Measurements from ENCODE around the gene TPSB2. TPM values are rescaled to one million over a fixed set of nuclear protein-coding genes. Genes with fewer than 3 reads are reported as not detected.
"Not testable (repeated sequence)": the region's sequence is repeated elsewhere in the genome, so short reads cannot be mapped to it uniquely, and the experiment has no call there.

Gene TPSB2
- total RNA-seq, 1 experiment from 2014 or later, result 0.44 TPM

DNA sequence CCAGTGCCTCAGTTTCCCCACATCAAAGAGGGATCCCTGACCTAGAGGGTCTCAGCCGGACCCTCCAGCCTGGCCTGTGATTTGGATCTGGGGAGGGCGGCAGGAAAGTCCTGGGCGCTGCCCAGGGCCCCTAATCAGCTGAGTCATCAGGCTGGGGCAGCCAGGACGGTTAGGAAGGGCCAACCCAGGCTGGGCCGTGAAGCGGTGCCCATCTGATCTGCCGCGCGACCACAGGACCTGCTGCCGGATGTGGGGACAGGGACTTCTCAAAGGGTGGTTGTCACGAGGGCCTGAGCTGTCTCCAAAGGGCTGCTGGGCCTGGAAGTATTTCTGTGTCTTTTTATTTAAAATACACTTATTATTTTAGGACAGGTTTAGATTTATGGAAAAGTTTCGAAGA lies 14.9 kb upstream of the TPSB2 start (continued):
- TF ChIP-seq, protein P1, sequence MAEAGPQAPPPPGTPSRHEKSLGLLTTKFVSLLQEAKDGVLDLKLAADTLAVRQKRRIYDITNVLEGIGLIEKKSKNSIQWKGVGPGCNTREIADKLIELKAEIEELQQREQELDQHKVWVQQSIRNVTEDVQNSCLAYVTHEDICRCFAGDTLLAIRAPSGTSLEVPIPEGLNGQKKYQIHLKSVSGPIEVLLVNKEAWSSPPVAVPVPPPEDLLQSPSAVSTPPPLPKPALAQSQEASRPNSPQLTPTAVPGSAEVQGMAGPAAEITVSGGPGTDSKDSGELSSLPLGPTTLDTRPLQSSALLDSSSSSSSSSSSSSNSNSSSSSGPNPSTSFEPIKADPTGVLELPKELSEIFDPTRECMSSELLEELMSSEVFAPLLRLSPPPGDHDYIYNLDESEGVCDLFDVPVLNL (CRISPR knock-in tag; IDR thresholded peaks at IDR 0.05; ENCODE audit: borderline replicate concordance, low read depth), result no peak
- TF ChIP-seq, protein P2, sequence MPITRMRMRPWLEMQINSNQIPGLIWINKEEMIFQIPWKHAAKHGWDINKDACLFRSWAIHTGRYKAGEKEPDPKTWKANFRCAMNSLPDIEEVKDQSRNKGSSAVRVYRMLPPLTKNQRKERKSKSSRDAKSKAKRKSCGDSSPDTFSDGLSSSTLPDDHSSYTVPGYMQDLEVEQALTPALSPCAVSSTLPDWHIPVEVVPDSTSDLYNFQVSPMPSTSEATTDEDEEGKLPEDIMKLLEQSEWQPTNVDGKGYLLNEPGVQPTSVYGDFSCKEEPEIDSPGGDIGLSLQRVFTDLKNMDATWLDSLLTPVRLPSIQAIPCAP (CRISPR knock-in tag; IDR thresholded peaks at IDR 0.05), result no peak

DNA sequence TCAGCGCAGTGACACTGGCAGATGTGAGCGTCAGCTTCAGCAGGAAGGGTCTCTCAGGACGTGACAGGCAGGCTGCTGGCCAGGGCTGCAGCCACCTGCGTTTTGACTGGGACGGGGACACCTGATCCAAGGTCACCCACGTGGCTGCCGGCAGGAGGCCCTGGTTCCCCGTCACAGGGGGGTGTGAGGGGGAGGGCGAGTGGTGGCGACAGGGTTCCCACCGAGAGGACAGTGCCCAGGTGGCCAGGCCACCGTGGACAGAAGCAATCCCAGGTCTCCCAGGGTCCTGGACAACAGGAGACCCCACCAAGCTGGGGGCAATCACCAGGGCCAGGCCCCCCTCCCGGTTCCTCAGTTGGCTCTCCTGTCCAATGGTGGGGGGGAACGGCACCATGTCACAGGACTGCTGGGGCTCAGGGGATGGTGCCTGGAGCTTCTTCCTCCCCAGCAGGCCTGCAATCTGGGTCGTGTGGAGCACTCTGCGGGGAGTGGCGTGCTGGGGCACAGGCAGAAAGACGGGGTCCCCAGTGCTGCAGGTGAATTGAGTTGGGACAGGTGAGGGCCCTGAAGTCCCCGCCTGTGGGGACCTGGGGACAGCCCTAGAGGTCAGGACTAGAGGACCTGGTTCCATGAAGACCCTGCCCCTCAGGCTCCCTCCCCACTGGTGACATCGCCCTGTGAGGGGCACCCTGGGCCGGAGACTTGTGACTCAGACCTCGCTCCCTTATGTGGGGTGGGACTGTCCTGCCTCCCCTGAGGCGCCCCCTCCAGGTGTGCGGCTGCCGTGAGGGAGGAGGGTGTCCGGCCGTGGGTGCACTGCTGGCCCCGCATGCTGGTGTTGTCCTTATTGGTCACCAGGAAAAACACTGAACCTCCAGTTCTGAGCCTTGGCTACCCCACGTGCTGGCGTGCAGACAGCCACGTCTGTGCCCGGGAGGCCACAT lies 14.2 kb upstream of the TPSB2 start:
- peaks cover 27% of the 10 kb centered on the region for H3K27me3 Mint-ChIP-seq (ENCODE audit: low read depth)
- H3K4me1 Mint-ChIP-seq; H3K4me3 Mint-ChIP-seq; H3K9me3 Mint-ChIP-seq; H3K27ac Mint-ChIP-seq; ATAC-seq; H3K36me3 Mint-ChIP-seq; CTCF ChIA-PET; DNase-seq (ENCODE audit: low spot score); POLR2A ChIA-PET: not testable (repeated sequence)

DNA sequence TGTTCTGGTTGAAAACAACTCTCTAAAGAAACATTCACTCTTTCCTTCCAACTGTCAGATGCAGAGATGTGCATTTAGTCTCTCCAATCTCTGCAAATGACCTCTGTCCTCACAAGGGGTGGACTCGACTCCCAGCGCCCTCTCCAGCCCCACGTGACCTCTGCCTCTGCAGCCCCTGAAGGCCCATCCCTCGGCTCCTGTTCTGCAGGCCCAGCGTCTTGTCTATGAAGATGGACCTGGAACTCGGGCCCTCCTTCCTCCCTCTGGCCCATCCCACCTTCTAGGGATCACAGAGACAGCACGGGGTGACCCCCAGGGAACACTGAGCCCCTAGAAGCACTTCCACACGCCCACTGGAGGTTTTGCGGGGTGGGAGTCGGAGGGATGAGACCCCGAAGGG lies 13.4 kb upstream of the TPSB2 start:
- ATAC-seq, H3K36me3 Mint-ChIP-seq, POLR2A ChIA-PET: not testable (repeated sequence)

DNA sequence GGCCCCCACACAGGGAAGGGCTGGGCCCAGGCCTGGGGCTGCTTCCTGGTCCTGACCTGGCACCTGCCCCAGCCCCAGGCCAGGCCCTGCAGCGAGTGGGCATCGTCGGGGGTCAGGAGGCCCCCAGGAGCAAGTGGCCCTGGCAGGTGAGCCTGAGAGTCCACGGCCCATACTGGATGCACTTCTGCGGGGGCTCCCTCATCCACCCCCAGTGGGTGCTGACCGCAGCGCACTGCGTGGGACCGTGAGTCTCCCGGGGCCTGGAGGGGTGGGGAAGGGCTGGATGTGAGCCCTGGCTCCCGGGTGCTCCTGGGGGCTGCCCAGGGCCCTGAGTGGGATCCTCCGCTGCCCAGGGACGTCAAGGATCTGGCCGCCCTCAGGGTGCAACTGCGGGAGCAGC lies 11.1 kb upstream of the TPSB2 start:
- H3K4me1 Mint-ChIP-seq, ATAC-seq, H3K36me3 Mint-ChIP-seq, H3K27ac Mint-ChIP-seq, POLR2A ChIA-PET, H3K4me3 Mint-ChIP-seq, H3K9me3 Mint-ChIP-seq, CTCF ChIA-PET: not testable (repeated sequence)
- H3K27me3 Mint-ChIP-seq (ENCODE audit: low read depth), result peaks cover 15% of the 10 kb centered on the region
- peak; percentile 0 for DNase-seq (ENCODE audit: low spot score)

More for the DNA sequence above, 13.4 kb upstream of the TPSB2 start:
- H3K27me3 Mint-ChIP-seq (ENCODE audit: low read depth), result peaks cover 28% of the 10 kb centered on the region
- CTCF ChIA-PET; DNase-seq (ENCODE audit: low spot score); H3K4me3 Mint-ChIP-seq; H3K4me1 Mint-ChIP-seq; H3K9me3 Mint-ChIP-seq; H3K27ac Mint-ChIP-seq: not testable (repeated sequence)

DNA sequence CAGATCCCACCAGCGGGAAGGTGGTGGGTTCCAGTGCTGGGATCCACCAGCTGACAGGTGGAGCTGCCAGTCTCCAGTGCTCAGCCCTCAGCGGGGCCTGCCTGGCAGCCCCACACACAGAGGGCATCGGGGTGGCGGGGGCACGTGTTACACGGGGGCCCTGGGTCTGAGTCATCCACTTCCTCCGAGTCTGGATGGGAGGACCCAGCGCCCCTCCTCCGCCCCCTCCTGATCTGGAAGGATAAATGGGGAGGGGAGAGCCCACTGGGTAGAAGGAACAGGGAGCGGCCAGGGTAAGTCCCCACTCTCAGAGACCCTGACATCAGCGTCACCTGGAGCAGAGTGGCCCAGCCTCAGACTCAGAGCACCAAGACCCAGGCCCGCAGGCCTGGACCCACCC lies 10.5 kb upstream of the TPSB2 start, which contains the start of gene TPSAB1:
TSS of gene TPSAB1 (plus strand) at position 270 of the 400 bp plus-strand sequence. CDS start 234 bp downstream, outside the sequence.
- DNase-seq (ENCODE audit: low spot score), result peak; percentile 5
- POLR2A ChIA-PET, ATAC-seq, H3K4me3 Mint-ChIP-seq, CTCF ChIA-PET, H3K4me1 Mint-ChIP-seq, H3K9me3 Mint-ChIP-seq, H3K36me3 Mint-ChIP-seq, H3K27ac Mint-ChIP-seq: not testable (repeated sequence)
- peaks cover 10% of the 10 kb centered on the region for H3K27me3 Mint-ChIP-seq (ENCODE audit: low read depth)

DNA sequence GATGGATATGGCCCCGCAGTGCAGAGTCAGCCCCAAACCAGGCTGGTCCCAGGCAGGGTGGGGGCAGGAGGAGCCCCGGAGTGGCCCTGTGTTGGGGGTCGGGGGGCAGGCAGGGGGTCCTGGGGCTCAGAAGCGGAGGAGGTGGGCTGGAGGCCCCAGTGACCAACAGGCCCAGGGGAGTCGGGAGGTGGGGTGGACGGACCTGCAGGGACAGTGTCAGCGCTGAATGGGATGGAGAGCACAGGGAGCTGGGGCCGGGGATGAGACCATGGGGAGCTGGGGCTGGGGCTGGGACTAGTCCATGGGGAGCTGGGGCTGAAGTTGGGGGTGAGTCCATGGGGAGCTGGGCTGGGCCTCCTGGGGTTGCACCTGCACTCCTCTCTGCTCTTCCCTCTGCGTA lies 9.6 kb upstream of the TPSB2 start:
- H3K4me1 Mint-ChIP-seq; H3K9me3 Mint-ChIP-seq; H3K27me3 Mint-ChIP-seq (ENCODE audit: low read depth); H3K36me3 Mint-ChIP-seq; ATAC-seq; H3K4me3 Mint-ChIP-seq; H3K27ac Mint-ChIP-seq; POLR2A ChIA-PET; CTCF ChIA-PET: not testable (repeated sequence)
- peak; percentile 10 for DNase-seq (ENCODE audit: low spot score)

DNA sequence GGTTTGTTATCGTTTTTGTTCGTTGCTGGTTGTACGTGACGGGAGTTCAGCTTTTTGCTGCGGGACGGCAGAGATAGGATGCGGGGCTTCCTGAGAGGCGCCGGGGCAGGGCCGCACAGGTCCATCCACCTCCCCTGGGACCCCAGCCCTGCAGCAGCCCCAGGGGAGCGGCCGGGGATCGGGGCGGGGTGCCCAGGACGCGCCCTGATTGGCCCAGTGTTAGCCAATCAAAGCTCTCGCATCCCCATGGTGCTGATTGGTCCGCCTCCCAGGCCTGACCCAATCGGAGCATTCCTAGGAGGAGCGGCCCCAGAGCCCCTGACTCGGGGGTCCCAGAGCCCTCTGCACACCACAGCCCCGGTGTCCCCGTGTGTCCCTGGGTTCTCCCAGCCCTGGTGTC lies 8.9 kb upstream of the TPSB2 start:
- peak; percentile 17 for ATAC-seq

DNA sequence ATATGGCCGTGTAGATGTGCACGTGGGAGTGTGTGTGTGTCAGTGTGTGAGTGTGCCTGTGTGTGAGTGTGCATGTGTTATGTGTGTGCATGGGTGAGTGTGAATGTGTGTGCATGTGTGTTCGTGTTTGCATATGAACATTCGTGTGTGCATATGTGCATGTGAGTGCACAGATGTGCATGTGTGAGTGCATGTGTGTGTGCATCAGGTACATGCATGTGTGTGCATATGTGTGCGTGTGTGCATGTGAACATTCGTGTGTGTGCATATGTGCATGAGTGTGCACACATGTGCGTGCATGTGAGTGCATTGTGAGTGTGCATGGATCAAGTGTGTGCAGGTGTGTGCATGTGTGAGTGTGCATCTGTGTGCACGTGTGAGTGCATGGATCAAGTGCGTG lies 8.0 kb upstream of the TPSB2 start:
- no peak overlapping the region for H3K4me3 Mint-ChIP-seq
- no peaks in the 10 kb centered on the region for H3K36me3 Mint-ChIP-seq
- CTCF ChIA-PET, result no interaction called here
- TF ChIP-seq, protein P3, sequence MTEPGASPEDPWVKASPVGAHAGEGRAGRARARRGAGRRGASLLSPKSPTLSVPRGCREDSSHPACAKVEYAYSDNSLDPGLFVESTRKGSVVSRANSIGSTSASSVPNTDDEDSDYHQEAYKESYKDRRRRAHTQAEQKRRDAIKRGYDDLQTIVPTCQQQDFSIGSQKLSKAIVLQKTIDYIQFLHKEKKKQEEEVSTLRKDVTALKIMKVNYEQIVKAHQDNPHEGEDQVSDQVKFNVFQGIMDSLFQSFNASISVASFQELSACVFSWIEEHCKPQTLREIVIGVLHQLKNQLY (CRISPR knock-in tag; IDR thresholded peaks at IDR 0.05), result no peak
- TF ChIP-seq, protein P4, sequence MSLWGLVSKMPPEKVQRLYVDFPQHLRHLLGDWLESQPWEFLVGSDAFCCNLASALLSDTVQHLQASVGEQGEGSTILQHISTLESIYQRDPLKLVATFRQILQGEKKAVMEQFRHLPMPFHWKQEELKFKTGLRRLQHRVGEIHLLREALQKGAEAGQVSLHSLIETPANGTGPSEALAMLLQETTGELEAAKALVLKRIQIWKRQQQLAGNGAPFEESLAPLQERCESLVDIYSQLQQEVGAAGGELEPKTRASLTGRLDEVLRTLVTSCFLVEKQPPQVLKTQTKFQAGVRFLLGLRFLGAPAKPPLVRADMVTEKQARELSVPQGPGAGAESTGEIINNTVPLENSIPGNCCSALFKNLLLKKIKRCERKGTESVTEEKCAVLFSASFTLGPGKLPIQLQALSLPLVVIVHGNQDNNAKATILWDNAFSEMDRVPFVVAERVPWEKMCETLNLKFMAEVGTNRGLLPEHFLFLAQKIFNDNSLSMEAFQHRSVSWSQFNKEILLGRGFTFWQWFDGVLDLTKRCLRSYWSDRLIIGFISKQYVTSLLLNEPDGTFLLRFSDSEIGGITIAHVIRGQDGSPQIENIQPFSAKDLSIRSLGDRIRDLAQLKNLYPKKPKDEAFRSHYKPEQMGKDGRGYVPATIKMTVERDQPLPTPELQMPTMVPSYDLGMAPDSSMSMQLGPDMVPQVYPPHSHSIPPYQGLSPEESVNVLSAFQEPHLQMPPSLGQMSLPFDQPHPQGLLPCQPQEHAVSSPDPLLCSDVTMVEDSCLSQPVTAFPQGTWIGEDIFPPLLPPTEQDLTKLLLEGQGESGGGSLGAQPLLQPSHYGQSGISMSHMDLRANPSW (CRISPR knock-in tag; conservative IDR thresholded peaks at IDR 0.05; ENCODE audit: low read depth), result no peak
- no peak for TF ChIP-seq MXD4 (CRISPR knock-in tag; IDR thresholded peaks at IDR 0.05; ENCODE audit: borderline replicate concordance)
- TF ChIP-seq, protein P1 (CRISPR knock-in tag; IDR thresholded peaks at IDR 0.05; ENCODE audit: borderline replicate concordance, low read depth), result no peak
- TF ChIP-seq ZNF121 (CRISPR knock-in tag; IDR thresholded peaks at IDR 0.05), result no peak
- no peak for TF ChIP-seq NFATC4 (CRISPR knock-in tag; IDR thresholded peaks at IDR 0.05)
- no peak for TF ChIP-seq HMGA2 (CRISPR knock-in tag; IDR thresholded peaks at IDR 0.05)
- no peak for TF ChIP-seq TP53 (CRISPR knock-in tag; IDR thresholded peaks at IDR 0.05)

More for the DNA sequence above, 8.9 kb upstream of the TPSB2 start:
- DNase-seq (ENCODE audit: low spot score); H3K27me3 Mint-ChIP-seq (ENCODE audit: low read depth); H3K9me3 Mint-ChIP-seq; H3K27ac Mint-ChIP-seq; H3K36me3 Mint-ChIP-seq; CTCF ChIA-PET; H3K4me1 Mint-ChIP-seq; POLR2A ChIA-PET; H3K4me3 Mint-ChIP-seq: not testable (repeated sequence)

More for the DNA sequence above, 8.0 kb upstream of the TPSB2 start:
- peaks cover 5% of the 10 kb centered on the region for H3K9me3 Mint-ChIP-seq
- H3K27ac Mint-ChIP-seq, result 0 out of 2 replicates have a peak overlapping the region, but pooled peaks have one; percentile 36
- no peaks in the 10 kb centered on the region; the same call in none of the 2 replicates for H3K4me1 Mint-ChIP-seq
- ATAC-seq, result no peak
- H3K27me3 Mint-ChIP-seq (ENCODE audit: low read depth), result peaks cover 7% of the 10 kb centered on the region
- no peak for DNase-seq (ENCODE audit: low spot score)
- POLR2A ChIA-PET, result no interaction called here
